Measurements from ENCODE around the gene EEPD1.

GRCh38 chr7:36209814-36210183, 56.7 kb downstream of the EEPD1 start:
- TF ChIP-seq MAX (IDR thresholded peaks at IDR 0.05) (no peak), CTCF (IDR thresholded peaks at IDR 0.05) (no peak), USF2 (IDR thresholded peaks at IDR 0.05) (no peak), JUN (IDR thresholded peaks at IDR 0.05) (no peak), SREBF2 (IDR thresholded peaks at IDR 0.05) (no peak), MAZ (IDR thresholded peaks at IDR 0.05; ENCODE audit: borderline replicate concordance, low read depth, low read length) (no peak), POLR2A (IDR thresholded peaks at IDR 0.05; ENCODE audit: low read length) (no peak)
